ENCODE measurements around the gene VEGFB. TPM values are rescaled to one million over a fixed set of nuclear protein-coding genes. Genes with fewer than 3 reads are reported as not detected.

VEGFB gene
- total and polyA plus RNA-seq, 12 donors = 158 to 353 (median 277) TPM

DNA sequence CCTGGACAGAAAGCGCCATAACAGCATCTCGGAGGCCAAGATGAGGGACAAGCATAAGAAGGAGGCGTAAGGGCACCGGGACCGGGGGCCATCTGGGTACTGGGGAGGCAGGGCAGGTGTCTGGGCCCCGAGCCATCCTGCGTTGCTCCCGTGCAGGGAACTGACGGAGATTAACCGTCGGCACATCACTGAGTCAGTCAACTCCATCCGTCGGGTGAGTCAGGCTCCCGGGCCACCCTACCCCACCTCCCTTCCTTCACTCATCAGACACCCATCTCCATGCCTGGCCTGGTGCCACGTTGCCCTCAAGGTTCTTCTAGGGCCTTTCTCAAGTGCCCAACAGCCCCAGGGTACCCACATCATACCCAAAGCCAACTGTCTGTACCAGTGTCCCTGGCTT is 32.0 kb downstream of the VEGFB start:
- TF ChIP-seq, protein P1, sequence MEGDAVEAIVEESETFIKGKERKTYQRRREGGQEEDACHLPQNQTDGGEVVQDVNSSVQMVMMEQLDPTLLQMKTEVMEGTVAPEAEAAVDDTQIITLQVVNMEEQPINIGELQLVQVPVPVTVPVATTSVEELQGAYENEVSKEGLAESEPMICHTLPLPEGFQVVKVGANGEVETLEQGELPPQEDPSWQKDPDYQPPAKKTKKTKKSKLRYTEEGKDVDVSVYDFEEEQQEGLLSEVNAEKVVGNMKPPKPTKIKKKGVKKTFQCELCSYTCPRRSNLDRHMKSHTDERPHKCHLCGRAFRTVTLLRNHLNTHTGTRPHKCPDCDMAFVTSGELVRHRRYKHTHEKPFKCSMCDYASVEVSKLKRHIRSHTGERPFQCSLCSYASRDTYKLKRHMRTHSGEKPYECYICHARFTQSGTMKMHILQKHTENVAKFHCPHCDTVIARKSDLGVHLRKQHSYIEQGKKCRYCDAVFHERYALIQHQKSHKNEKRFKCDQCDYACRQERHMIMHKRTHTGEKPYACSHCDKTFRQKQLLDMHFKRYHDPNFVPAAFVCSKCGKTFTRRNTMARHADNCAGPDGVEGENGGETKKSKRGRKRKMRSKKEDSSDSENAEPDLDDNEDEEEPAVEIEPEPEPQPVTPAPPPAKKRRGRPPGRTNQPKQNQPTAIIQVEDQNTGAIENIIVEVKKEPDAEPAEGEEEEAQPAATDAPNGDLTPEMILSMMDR (IDR thresholded peaks at IDR 0.05) = no peak
- ATAC-seq (no peak), DNase-seq (peak in 1 of 2 donors; percentile 9)
- Histone ChIP-seq H3K27me3 (no peaks in the 10 kb centered on the region), H3K4me1 (peaks cover 18 to 33% (median 24%) of the 10 kb centered on the region in 9 donors), H3K4me3 (no peak overlapping the region), H3K9me3 (no peaks in the 10 kb centered on the region), H3K36me3 (peaks cover 0 to 59% (median 23%) of the 10 kb centered on the region in 9 donors), H3K27ac (peak overlapping the region in 3 of 10 donors; percentile 95 to 99 (median 99))
- WGBS, 2 donors = 91 to 92% methylated on average over 15 of the region's 15 CpGs
- intact Hi-C loops (cut with DNase I) = loop anchor here in 3 of 10 donors (2.0 kb wide), 2 partner anchors 14 to 16 kb away; partner anchors contain the start of gene PLCB3 (in 1 of the 3)

DNA sequence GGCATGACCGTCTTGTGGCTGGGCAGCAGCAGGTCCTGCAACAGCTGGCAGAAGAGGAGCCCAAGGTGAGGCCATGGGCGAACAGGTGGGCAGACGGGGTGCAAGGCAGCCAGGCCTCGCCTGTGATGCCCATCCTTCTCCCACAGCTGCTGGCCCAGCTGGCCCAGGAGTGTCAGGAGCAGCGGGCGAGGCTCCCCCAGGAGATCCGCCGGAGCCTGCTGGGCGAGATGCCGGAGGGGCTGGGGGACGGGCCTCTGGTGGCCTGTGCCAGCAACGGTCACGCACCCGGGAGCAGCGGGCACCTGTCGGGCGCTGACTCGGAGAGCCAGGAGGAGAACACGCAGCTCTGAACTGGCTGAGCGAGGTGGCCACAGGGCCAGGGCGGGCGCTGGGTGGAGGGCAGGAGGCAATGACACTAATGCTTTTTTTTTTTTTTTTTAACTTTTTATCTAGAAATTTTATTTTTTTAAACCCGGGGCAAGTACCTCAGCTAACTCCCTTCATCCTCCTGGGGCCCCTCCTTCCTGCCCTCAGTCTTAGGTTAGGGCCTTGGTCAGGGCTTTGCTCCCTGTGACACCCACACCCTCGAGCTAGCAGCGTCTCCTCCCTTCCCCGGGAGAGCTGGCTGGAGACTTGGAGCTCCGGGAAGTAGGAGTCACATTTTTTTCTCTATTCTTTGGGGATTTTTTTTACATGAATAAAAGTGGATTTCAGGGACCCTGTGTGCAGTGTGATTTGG is 33.0 kb downstream of the VEGFB start:
- WGBS, 2 donors = 76 to 84% methylated on average over 27 of the region's 27 CpGs
- peak overlapping the region in 3 of 10 donors; percentile 73 to 84 (median 83) for H3K4me3 ChIP-seq
- no peaks in the 10 kb centered on the region for H3K9me3 ChIP-seq
- DNase-seq (peak; percentile 31 to 51), ATAC-seq (no peak)
- peaks cover 18 to 43% (median 34%) of the 10 kb centered on the region in 9 donors for H3K4me1 ChIP-seq
- TF ChIP-seq, protein P1 (IDR thresholded peaks at IDR 0.05) = no peak
- H3K27me3 ChIP-seq = no peaks in the 10 kb centered on the region
- H3K27ac ChIP-seq = peak overlapping the region; percentile 58 to 100 (median 98)
- H3K36me3 ChIP-seq = peaks cover 0 to 50% (median 16%) of the 10 kb centered on the region in 9 donors
- intact Hi-C loops (cut with DNase I) = loop anchor here in 3 of 10 donors (2.0 kb wide), 2 partner anchors 15 to 17 kb away; partner anchors contain the start of gene PLCB3 (in 1 of the 3)

DNA sequence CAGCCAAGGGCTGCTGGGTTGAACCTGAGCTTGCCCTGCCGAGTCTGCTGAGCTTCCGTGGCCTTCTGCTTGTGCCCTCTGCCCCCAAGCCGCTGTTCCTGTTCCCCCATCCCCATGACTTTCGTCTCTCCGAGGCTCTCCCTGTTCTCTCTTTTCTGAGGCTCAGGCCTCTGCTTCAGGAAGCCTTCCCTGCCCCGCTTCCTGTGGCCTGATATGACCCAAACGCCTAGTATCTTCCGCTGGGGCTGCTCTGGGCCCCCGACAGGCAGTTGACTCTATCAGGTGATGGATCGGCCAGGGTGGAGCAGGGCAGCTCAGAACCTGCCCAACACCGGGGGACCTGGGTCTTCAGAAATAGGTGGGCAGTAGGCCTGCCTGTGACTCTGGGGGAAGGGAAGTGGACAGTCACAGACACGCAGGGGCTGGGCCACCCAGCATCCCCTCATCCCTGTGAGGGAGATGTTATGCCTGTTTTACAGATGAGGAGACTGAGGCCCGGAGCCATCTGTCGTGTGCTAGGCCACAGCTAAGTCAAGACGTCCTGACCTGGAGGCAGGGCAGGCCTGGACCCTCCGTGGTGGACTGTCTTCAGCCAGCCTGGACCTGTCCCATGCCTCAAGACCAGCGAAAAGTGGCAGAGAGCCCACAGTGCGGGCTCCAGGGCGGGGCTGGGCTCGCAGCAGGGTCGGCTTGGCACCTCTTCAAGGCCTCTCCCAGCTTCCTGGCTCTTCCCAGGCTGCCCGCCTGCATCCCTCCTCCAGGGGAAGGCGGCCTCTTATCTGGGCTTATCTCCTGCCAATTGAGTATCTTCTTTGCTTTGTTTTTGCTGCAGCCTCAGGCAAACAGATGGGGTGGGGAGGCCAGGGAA is 33.9 kb downstream of the VEGFB start:
- ATAC-seq = peak in 2 of 8 donors; percentile 0
- TF ChIP-seq, protein P1 (IDR thresholded peaks at IDR 0.05) = no peak
- intact Hi-C loops (cut with DNase I) = loop anchor here in 1 of 10 donors (1.0 to 2.0 kb wide), 2 partner anchors 17 to 64 kb away; partner anchors contain the start of gene PLCB3
- Histone ChIP-seq H3K27me3 (no peaks in the 10 kb centered on the region), H3K4me1 (peaks cover 18 to 49% (median 36%) of the 10 kb centered on the region in 9 donors), H3K9me3 (no peaks in the 10 kb centered on the region), H3K36me3 (peaks cover 0 to 42% (median 9%) of the 10 kb centered on the region in 9 donors), H3K4me3 (peak overlapping the region; percentile 63 to 90 (median 74)), H3K27ac (peak overlapping the region; percentile 58 to 100 (median 98))
- WGBS, 2 donors = 31 to 36% methylated on average over 23 of the region's 23 CpGs
- DNase-seq = peak; percentile 58 to 74

Measured in heart right ventricle (tissue), 16 donors.